Fibroblast of lung (primary cell): ENCODE data around the gene FAM236B. TPM values are rescaled to one million over a fixed set of nuclear protein-coding genes. Genes with fewer than 3 reads are reported as not detected.
"Not testable (repeated sequence)": the region's sequence is repeated elsewhere in the genome, so short reads cannot be mapped to it uniquely, and the experiment has no call there.

Source experiments
- DNase-seq, 2 donors: peaks; one replicate each; pipeline versions ENCODE4 v3.0.0 to v3.0.0-alpha.2; 2010; ENCODE audit warnings: low read depth in 2 of 2
- H2AFZ ChIP-seq: 2 replicates; pipeline ENCODE4 v1.5.1; 2012; ENCODE audit warnings: low read length, control low read depth, inconsistent platforms
- H3K27ac ChIP-seq: 2 replicates; pipeline ENCODE4 v1.5.1; 2011; ENCODE audit warnings: low read length, control low read depth; ENCODE audit not compliant: insufficient read depth
- H3K27me3 ChIP-seq: 2 replicates; pipeline ENCODE4 v1.5.1; 2011; ENCODE audit warnings: mild to moderate bottlenecking, low read length; ENCODE audit not compliant: control insufficient read depth, insufficient read depth
- H3K36me3 ChIP-seq: 2 replicates; pipeline ENCODE4 v1.5.1; 2011; ENCODE audit warnings: low read length; ENCODE audit not compliant: control insufficient read depth, insufficient read depth
- H3K4me1 ChIP-seq: 2 replicates; pipeline ENCODE4 v1.5.1; 2011; ENCODE audit warnings: low read length; ENCODE audit not compliant: control insufficient read depth, insufficient read depth; ENCODE audit errors: extremely low read depth
- H3K4me2 ChIP-seq: 2 replicates; pipeline ENCODE4 v1.5.1; 2011; ENCODE audit warnings: low read length, control low read depth; ENCODE audit not compliant: insufficient read depth; ENCODE audit errors: extremely low read depth
- H3K4me3 ChIP-seq, 4 experiments: fragments of 200-600 bp in 1 of 4; sonication (generic) in 1 of 4; replicated peaks in 1 of 4; 2 replicates each; pipeline ENCODE4 v1.5.1; 2011 to 2016; ENCODE audit warnings: low read length in 4 of 4, low read depth in 3 of 4, mild to moderate bottlenecking in 3 of 4, control low read depth in 2 of 4, inconsistent platforms in 1 of 4, mixed read lengths in 1 of 4; ENCODE audit not compliant: insufficient read depth in 1 of 4; ENCODE audit errors: control extremely low read depth in 1 of 4
- H3K79me2 ChIP-seq: 2 replicates; pipeline ENCODE4 v1.5.1; 2012; ENCODE audit warnings: mild to moderate bottlenecking, low read length, inconsistent platforms; ENCODE audit not compliant: control insufficient read depth, insufficient read depth
- H3K9ac ChIP-seq: 2 replicates; pipeline ENCODE4 v1.5.1; 2011; ENCODE audit warnings: mild to moderate bottlenecking, low read length, control low read depth; ENCODE audit not compliant: insufficient read depth
- H3K9me3 ChIP-seq: 2 replicates; pipeline ENCODE4 v1.5.1; 2012; ENCODE audit warnings: low read depth, low read length; ENCODE audit not compliant: control insufficient read depth, insufficient read depth
- H4K20me1 ChIP-seq: 2 replicates; pipeline ENCODE4 v1.5.1; 2011; ENCODE audit warnings: low read length; ENCODE audit not compliant: control insufficient read depth, insufficient read depth; ENCODE audit errors: extremely low read depth
- polyA plus RNA-seq, 2 donors: library from polyadenylated mRNA; depleted of rRNA in 1 of 2; stranded (reverse) in 1 of 2; unstranded in 1 of 2; fragments of >200 nt; gene quantifications; 2 replicates each; pipeline ENCODE4 v1.2.1, GENCODE V29; 2011 to 2012; ENCODE audit warnings: missing spikeins in 1 of 2
- total RNA-seq: library from RNA; depleted of rRNA; stranded (reverse); fragments of >200 nt; gene quantifications from 2 replicates; pipeline ENCODE4 v1.2.1, GENCODE V29; 2014

FAM236B gene
- total and polyA plus RNA-seq, 2 donors (not counting 1 experiment from before 2014, with no cell fraction given): not detected

- H3K9me3 ChIP-seq, H4K20me1 ChIP-seq, H3K4me3 ChIP-seq, H3K27ac ChIP-seq, H3K27me3 ChIP-seq, H3K4me2 ChIP-seq, H2AFZ ChIP-seq, H3K36me3 ChIP-seq, H3K79me2 ChIP-seq, H3K9ac ChIP-seq, H3K4me1 ChIP-seq, DNase-seq: not testable (repeated sequence)
Measured at GRCh38 chrX:72778146-72778545, 4.3 kb downstream of the FAM236B start.

GRCh38 chrX:72777467-72777790 lies 5.0 kb downstream of the FAM236B start:
- DNase-seq, H3K4me3 ChIP-seq, H4K20me1 ChIP-seq, H3K4me2 ChIP-seq, H3K4me1 ChIP-seq, H3K27me3 ChIP-seq, H3K27ac ChIP-seq, H2AFZ ChIP-seq, H3K9ac ChIP-seq, H3K79me2 ChIP-seq, H3K9me3 ChIP-seq, H3K36me3 ChIP-seq: not testable (repeated sequence)

- not testable (repeated sequence) for H3K9ac ChIP-seq, H3K79me2 ChIP-seq, H2AFZ ChIP-seq, H3K9me3 ChIP-seq, H3K27me3 ChIP-seq, H3K4me1 ChIP-seq, H4K20me1 ChIP-seq, H3K36me3 ChIP-seq, H3K4me3 ChIP-seq, H3K4me2 ChIP-seq, H3K27ac ChIP-seq, DNase-seq
Measured at GRCh38 chrX:72776653-72777466, 5.6 kb downstream of the FAM236B start, which contains the start of gene DMRTC1B. Gene DMRTC1B (plus strand): TSS chrX:72776890. CDS start chrX:72845136, 68,246 bp downstream.

GRCh38 chrX:72760454-72760853 lies 22.0 kb downstream of the FAM236B start:
- not testable (repeated sequence) for DNase-seq, H3K4me3 ChIP-seq, H4K20me1 ChIP-seq, H3K9ac ChIP-seq, H3K36me3 ChIP-seq, H3K9me3 ChIP-seq, H3K79me2 ChIP-seq, H3K4me1 ChIP-seq, H3K4me2 ChIP-seq, H3K27ac ChIP-seq, H3K27me3 ChIP-seq, H2AFZ ChIP-seq

GRCh38 chrX:72748545-72748944 lies 33.9 kb downstream of the FAM236B start:
- H3K4me3 ChIP-seq, H3K4me2 ChIP-seq, H3K9ac ChIP-seq, H3K79me2 ChIP-seq, H3K27me3 ChIP-seq, H2AFZ ChIP-seq, H4K20me1 ChIP-seq, DNase-seq, H3K27ac ChIP-seq, H3K4me1 ChIP-seq, H3K36me3 ChIP-seq, H3K9me3 ChIP-seq: not testable (repeated sequence)

GRCh38 chrX:72745546-72745945 lies 36.9 kb downstream of the FAM236B start:
- H3K4me1 ChIP-seq, H2AFZ ChIP-seq, H4K20me1 ChIP-seq, H3K4me3 ChIP-seq, H3K9ac ChIP-seq, H3K4me2 ChIP-seq, H3K36me3 ChIP-seq, H3K27me3 ChIP-seq, H3K9me3 ChIP-seq, H3K79me2 ChIP-seq, H3K27ac ChIP-seq, DNase-seq: not testable (repeated sequence)
